K562 (cell line): ENCODE data around the gene PHYHIPL.
"Not testable (repeated sequence)": the region's sequence is repeated elsewhere in the genome, so short reads cannot be mapped to it uniquely, and the experiment has no call there.

Experiments used
- FOXK2 ChIP-seq, 2 experiments: fragments of 450-650 bp; IDR thresholded peaks in 1 of 2; conservative IDR thresholded peaks in 1 of 2; 2 replicates each; pipeline ENCODE4 v1.6.1; 2016; ENCODE audit warnings: low read depth in 2 of 2, mild to moderate bottlenecking in 1 of 2
- TF ChIP-seq, protein P1 (sequence below), 2 experiments: fragments of 450-650 bp; IDR thresholded peaks; 2 replicates each; pipeline ENCODE4 v1.6.1; 2018; ENCODE audit warnings: mild to moderate bottlenecking in 2 of 2, low read depth in 1 of 2; ENCODE audit not compliant: partially characterized antibody in 2 of 2

GRCh38 chr10:59223597-59223996, 47.2 kb downstream of the PHYHIPL start:
- TF ChIP-seq, protein P1, sequence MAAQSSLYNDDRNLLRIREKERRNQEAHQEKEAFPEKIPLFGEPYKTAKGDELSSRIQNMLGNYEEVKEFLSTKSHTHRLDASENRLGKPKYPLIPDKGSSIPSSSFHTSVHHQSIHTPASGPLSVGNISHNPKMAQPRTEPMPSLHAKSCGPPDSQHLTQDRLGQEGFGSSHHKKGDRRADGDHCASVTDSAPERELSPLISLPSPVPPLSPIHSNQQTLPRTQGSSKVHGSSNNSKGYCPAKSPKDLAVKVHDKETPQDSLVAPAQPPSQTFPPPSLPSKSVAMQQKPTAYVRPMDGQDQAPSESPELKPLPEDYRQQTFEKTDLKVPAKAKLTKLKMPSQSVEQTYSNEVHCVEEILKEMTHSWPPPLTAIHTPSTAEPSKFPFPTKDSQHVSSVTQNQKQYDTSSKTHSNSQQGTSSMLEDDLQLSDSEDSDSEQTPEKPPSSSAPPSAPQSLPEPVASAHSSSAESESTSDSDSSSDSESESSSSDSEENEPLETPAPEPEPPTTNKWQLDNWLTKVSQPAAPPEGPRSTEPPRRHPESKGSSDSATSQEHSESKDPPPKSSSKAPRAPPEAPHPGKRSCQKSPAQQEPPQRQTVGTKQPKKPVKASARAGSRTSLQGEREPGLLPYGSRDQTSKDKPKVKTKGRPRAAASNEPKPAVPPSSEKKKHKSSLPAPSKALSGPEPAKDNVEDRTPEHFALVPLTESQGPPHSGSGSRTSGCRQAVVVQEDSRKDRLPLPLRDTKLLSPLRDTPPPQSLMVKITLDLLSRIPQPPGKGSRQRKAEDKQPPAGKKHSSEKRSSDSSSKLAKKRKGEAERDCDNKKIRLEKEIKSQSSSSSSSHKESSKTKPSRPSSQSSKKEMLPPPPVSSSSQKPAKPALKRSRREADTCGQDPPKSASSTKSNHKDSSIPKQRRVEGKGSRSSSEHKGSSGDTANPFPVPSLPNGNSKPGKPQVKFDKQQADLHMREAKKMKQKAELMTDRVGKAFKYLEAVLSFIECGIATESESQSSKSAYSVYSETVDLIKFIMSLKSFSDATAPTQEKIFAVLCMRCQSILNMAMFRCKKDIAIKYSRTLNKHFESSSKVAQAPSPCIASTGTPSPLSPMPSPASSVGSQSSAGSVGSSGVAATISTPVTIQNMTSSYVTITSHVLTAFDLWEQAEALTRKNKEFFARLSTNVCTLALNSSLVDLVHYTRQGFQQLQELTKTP (IDR thresholded peaks at IDR 0.05; ENCODE audit: low read depth in 1 of 2, partially characterized antibody in 2 of 2): not testable (repeated sequence)
- TF ChIP-seq FOXK2 (conservative IDR thresholded peaks at IDR 0.05 in 1 of 2, IDR thresholded peaks at IDR 0.05 in 1 of 2; ENCODE audit: low read depth in 2 of 2): not testable (repeated sequence)
